GM08714 (cell line): Measurements from ENCODE around the gene APEX1.
"Not testable (repeated sequence)": the region's sequence is repeated elsewhere in the genome, so short reads cannot be mapped to it uniquely, and the experiment has no call there.

Experiments
- H3K4me3 ChIP-seq: fragments of 200-500 bp; sonication (Bioruptor generic); 2 replicates; pipeline ENCODE4 v1.5.1; 2014; ENCODE audit warnings: mild to moderate bottlenecking, low read length, inconsistent platforms
- ZNF274 ChIP-seq: IDR thresholded peaks from 2 replicates; pipeline ENCODE4 v1.6.1; 2012; ENCODE audit warnings: mild to moderate bottlenecking, low read depth, low read length

APEX1 gene

GRCh38 chr14:20428010-20428365, 27.0 kb upstream of the APEX1 start:
- peak overlapping the region; percentile 77; the same call in 1 of the 2 replicates for H3K4me3 ChIP-seq
- TF ChIP-seq ZNF274 = no peak

- H3K4me3 ChIP-seq = no peak overlapping the region; the same call in 1 of the 2 replicates
- TF ChIP-seq ZNF274 = no peak
These were observed 26.2 kb upstream of the APEX1 start for GRCh38 chr14:20428802-20429201.

- no peak for TF ChIP-seq ZNF274
- H3K4me3 ChIP-seq = no peak overlapping the region
These were observed 25.0 kb upstream of the APEX1 start for GRCh38 chr14:20429801-20430669.

GRCh38 chr14:20434701-20435581, 20.1 kb upstream of the APEX1 start:
- no peak overlapping the region for H3K4me3 ChIP-seq
- TF ChIP-seq ZNF274 = no peak

- TF ChIP-seq ZNF274 = no peak
- no peak within 1 kb of the TSS for H3K4me3 ChIP-seq
These were observed 19.3 kb upstream of the APEX1 start, which contains the start of gene KLHL33 for GRCh38 chr14:20435582-20436362. KLHL33 (minus strand) TSS chr14:20436166; CDS start chr14:20435811, 355 bp downstream.

DNA sequence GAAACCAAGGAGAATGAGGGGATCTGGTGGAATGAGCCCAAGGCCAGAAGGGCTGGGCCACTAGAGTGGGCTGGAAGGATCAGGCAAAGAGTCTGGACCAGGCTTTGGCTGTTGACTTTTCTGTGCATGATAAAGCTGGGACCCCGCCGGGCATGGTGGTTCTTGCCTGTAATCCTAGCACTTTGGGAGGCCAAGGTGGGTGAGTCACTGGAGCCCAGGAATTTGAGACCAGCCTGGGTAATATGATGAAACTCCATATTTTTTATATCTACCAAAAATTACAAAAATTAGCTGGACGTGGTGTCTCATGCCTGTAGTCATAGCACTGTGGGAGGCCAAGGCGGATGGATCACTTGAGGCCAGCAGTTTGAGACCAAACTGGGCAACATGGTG, 18.7 kb upstream of the APEX1 start:
- H3K4me3 ChIP-seq = no peak overlapping the region
- no peak for TF ChIP-seq ZNF274

GRCh38 chr14:20438664-20439063, 16.4 kb upstream of the APEX1 start:
- no peak overlapping the region for H3K4me3 ChIP-seq
- no peak for TF ChIP-seq ZNF274

- TF ChIP-seq ZNF274 = no peak
These were observed 14.6 kb upstream of the APEX1 start for GRCh38 chr14:20440465-20440864.

DNA sequence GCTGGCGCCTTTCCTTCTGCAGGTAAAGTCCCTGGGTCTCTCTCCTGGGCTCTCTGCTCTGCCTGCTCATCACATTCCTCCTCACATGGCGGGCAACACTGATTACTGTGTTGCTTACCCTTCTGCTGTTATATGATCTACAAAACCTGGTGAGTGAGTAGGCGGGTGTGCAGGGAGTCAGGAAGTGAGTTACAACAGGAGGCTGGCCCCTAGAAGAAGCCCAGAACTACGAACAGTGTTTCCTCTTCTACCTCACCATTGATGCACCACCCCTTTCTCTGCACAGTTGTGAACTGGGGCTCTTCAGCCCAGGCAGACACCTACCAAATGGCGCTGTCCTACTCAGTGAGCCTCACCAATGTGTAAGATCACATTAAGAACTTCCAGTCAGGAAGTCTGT, 14.1 kb upstream of the APEX1 start:
- TF ChIP-seq ZNF274 = no peak

More at GRCh38 chr14:20440465-20440864, 14.6 kb upstream of the APEX1 start:
- no peak overlapping the region for H3K4me3 ChIP-seq

GRCh38 chr14:20441461-20441860, 13.6 kb upstream of the APEX1 start:
- no peak for TF ChIP-seq ZNF274
- H3K4me3 ChIP-seq = no peak overlapping the region

More for the DNA sequence above, 14.1 kb upstream of the APEX1 start:
- H3K4me3 ChIP-seq = no peak overlapping the region

DNA sequence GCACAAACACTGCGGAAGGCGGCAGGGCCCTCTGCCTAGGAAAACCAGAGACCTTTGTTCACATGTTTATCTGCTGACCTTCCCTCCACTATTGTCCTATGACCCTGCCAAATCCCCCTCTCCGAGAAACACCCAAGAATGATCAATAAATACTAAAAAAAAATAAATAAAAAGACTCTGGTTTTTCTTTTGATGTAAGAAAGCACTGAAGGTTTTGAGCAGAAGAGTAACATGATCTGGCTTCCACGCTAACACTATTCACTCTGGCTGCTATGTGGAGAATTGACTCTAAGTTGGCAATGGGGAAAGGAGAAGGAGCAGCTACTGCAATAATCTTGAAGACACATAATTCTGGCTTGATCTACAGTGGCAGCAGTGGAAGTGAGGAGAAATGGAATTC, 11.4 kb upstream of the APEX1 start:
- not testable (repeated sequence) for H3K4me3 ChIP-seq

- no peak for TF ChIP-seq ZNF274
- H3K4me3 ChIP-seq = no peak overlapping the region
These were observed 8.1 kb upstream of the APEX1 start for GRCh38 chr14:20446889-20447288.

- H3K4me3 ChIP-seq = not testable (repeated sequence)
These were observed 2.2 kb upstream of the APEX1 start for GRCh38 chr14:20452831-20453230.
